GM23248 (cell line): Measurements from ENCODE around the gene RAMP3. TPM values are rescaled to one million over a fixed set of nuclear protein-coding genes. Genes with fewer than 3 reads are reported as not detected.

ENCODE experiments used
- DNase-seq: peaks from one replicate; pipeline ENCODE4 v3.0.0-alpha.2; 2015
- H2AFZ ChIP-seq: fragments of 200-600 bp; sonication (generic); 2 replicates; pipeline ENCODE4 v1.6.1; 2016; ENCODE audit warnings: antibody characterized with exemption
- H3F3A ChIP-seq: fragments of 200-600 bp; sonication (generic); 2 replicates; pipeline ENCODE4 v1.6.1; 2016; ENCODE audit warnings: mild to moderate bottlenecking, antibody characterized with exemption, mixed run types; ENCODE audit not compliant: insufficient read depth
- H3K27ac ChIP-seq: fragments of 200-600 bp; sonication (generic); 2 replicates; pipeline ENCODE4 v1.5.1; 2016; ENCODE audit warnings: mild to moderate bottlenecking
- H3K27me3 ChIP-seq: fragments of 200-600 bp; sonication (generic); replicated peaks from 2 replicates; pipeline ENCODE4 v1.6.1; 2016; ENCODE audit warnings: mild to moderate bottlenecking; ENCODE audit not compliant: insufficient read depth
- H3K36me3 ChIP-seq: fragments of 200-600 bp; sonication (generic); 2 replicates; pipeline ENCODE4 v1.6.1; 2016; ENCODE audit warnings: low read depth, mild to moderate bottlenecking
- H3K4me1 ChIP-seq: fragments of 200-600 bp; sonication (generic); 2 replicates; pipeline ENCODE4 v1.6.1; 2016; ENCODE audit warnings: mild to moderate bottlenecking; ENCODE audit not compliant: insufficient read depth
- H3K4me2 ChIP-seq: fragments of 200-600 bp; sonication (generic); one replicate; pipeline ENCODE4 v1.6.1; 2016; ENCODE audit warnings: mild to moderate bottlenecking; ENCODE audit not compliant: unreplicated experiment
- H3K4me3 ChIP-seq: fragments of 200-600 bp; sonication (generic); 2 replicates; pipeline ENCODE4 v1.5.1; 2016; ENCODE audit warnings: mild to moderate bottlenecking
- H3K79me2 ChIP-seq: fragments of 200-600 bp; sonication (generic); 2 replicates; pipeline ENCODE4 v1.6.1; 2016; ENCODE audit warnings: mild to moderate bottlenecking; ENCODE audit not compliant: insufficient read depth
- H3K9ac ChIP-seq: fragments of 200-600 bp; sonication (generic); 2 replicates; pipeline ENCODE4 v1.6.1; 2016; ENCODE audit warnings: mild to moderate bottlenecking
- H3K9me2 ChIP-seq: fragments of 200-600 bp; sonication (generic); 2 replicates; pipeline ENCODE4 v1.6.1; 2016; ENCODE audit warnings: mixed run types, mild to moderate bottlenecking, moderate library complexity; ENCODE audit not compliant: insufficient read depth
- H3K9me3 ChIP-seq: fragments of 200-600 bp; sonication (generic); one replicate; pipeline ENCODE4 v1.6.1; 2017; ENCODE audit warnings: low read depth
- H4K20me1 ChIP-seq: fragments of 200-600 bp; sonication (generic); 2 replicates; pipeline ENCODE4 v1.6.0; 2016; ENCODE audit not compliant: insufficient read depth
- EZH2 ChIP-seq: fragments of 200-600 bp; sonication (generic); IDR thresholded peaks from 2 replicates; pipeline ENCODE4 v1.6.1; 2018; ENCODE audit warnings: antibody characterized with exemption, mild to moderate bottlenecking; ENCODE audit not compliant: insufficient read depth, poor library complexity, severe bottlenecking
- EZH2phosphoT487 ChIP-seq: fragments of 200-600 bp; sonication (generic); IDR thresholded peaks from 2 replicates; pipeline ENCODE4 v1.6.1; 2018; ENCODE audit warnings: antibody characterized with exemption, moderate library complexity, mild to moderate bottlenecking, low read depth; ENCODE audit not compliant: insufficient read depth
- WGBS, 2 experiments: methylation state at CpG; one replicate each; pipeline ENCODE4 v1.1.6; 2015 to 2017; ENCODE audit warnings: low lambda C conversion rate in 2 of 2, low coverage in 1 of 2; ENCODE audit errors: missing lambda C conversion rate in 2 of 2; 5-methylcytosine and 5-hydroxymethylcytosine counted together
- in situ Hi-C: fragments of 300-500 bp; cut with MboI; formaldehyde crosslinking; loops from 2 replicates; pipeline ENCODE4 v1.15.0; 2020
- polyA plus RNA-seq: library from polyadenylated mRNA; unstranded; fragments of >200 nt; fragmentation: Nextera tagmentation; extraction: Ambion mirVana; gene quantifications from 2 replicates; pipeline ENCODE4 v1.2.1, GENCODE V29; 2016
- total RNA-seq: library from RNA; depleted of rRNA; stranded (reverse); fragments of >200 nt; shearing (Covaris generic); gene quantifications from 2 replicates; pipeline ENCODE4 v1.2.3, GENCODE V29; 2014

The RAMP3 gene
- total and polyA plus RNA-seq, 2 experiments from 2014 or later, result not detected

- Histone ChIP-seq H3K9me3 (no peaks in the 10 kb centered on the region), H3K4me1 (no peaks in the 10 kb centered on the region), H3F3A (no peaks in the 10 kb centered on the region), H3K4me2 (no peak overlapping the region), H3K27ac (no peak overlapping the region), H4K20me1 (no peaks in the 10 kb centered on the region), H3K36me3 (no peaks in the 10 kb centered on the region), H3K9ac (no peak overlapping the region), H3K79me2 (no peaks in the 10 kb centered on the region), H2AFZ (no peak overlapping the region), H3K27me3 (peaks cover 27% of the 10 kb centered on the region), H3K4me3 (no peak overlapping the region), H3K9me2 (no peaks in the 10 kb centered on the region)
- WGBS, 2 experiments, result 0% methylated on average over 1 to 2 of the region's 2 CpGs
- no peak for DNase-seq
- TF ChIP-seq EZH2phosphoT487, result no peak
- TF ChIP-seq EZH2, result no peak
- in situ Hi-C loops, result no loop called here
These were observed 68.4 kb downstream of the RAMP3 start for GRCh38 chr7:45225948-45226335.

GRCh38 chr7:45229156-45229920 is 71.7 kb downstream of the RAMP3 start:
- Histone ChIP-seq H3K4me1 (no peaks in the 10 kb centered on the region), H3K36me3 (no peaks in the 10 kb centered on the region), H3K9me3 (no peaks in the 10 kb centered on the region), H3F3A (no peaks in the 10 kb centered on the region), H3K9ac (no peak overlapping the region), H3K27me3 (peaks cover 30% of the 10 kb centered on the region), H3K27ac (no peak overlapping the region), H2AFZ (no peak overlapping the region), H3K9me2 (no peaks in the 10 kb centered on the region), H3K79me2 (no peaks in the 10 kb centered on the region), H3K4me2 (no peak overlapping the region), H4K20me1 (no peaks in the 10 kb centered on the region), H3K4me3 (no peak overlapping the region)
- no peak for DNase-seq
- in situ Hi-C loops, result no loop called here
- 51 to 55% methylated on average over 8 of the region's 8 CpGs for WGBS, 2 experiments
- TF ChIP-seq EZH2phosphoT487 (no peak), EZH2 (no peak)

GRCh38 chr7:45230083-45230482 is 72.5 kb downstream of the RAMP3 start:
- H3K4me1 ChIP-seq, result no peaks in the 10 kb centered on the region
- no peaks in the 10 kb centered on the region for H3K36me3 ChIP-seq
- H3K9me3 ChIP-seq, result no peaks in the 10 kb centered on the region
- peaks cover 34% of the 10 kb centered on the region for H3K27me3 ChIP-seq
- H3K27ac ChIP-seq, result no peak overlapping the region
- H3K9ac ChIP-seq, result no peak overlapping the region
- no peak for DNase-seq
- no peaks in the 10 kb centered on the region for H3K79me2 ChIP-seq
- H3K4me3 ChIP-seq, result no peak overlapping the region
- no peak overlapping the region for H3K4me2 ChIP-seq
- no peaks in the 10 kb centered on the region for H4K20me1 ChIP-seq
- TF ChIP-seq EZH2phosphoT487, result no peak
- no peak for TF ChIP-seq EZH2
- in situ Hi-C loops, result no loop called here
- H3K9me2 ChIP-seq, result no peaks in the 10 kb centered on the region; the same call in 1 of the 2 replicates
- WGBS, 2 experiments, result 34 to 35% methylated on average over 6 of the region's 6 CpGs
- no peaks in the 10 kb centered on the region for H3F3A ChIP-seq
- no peak overlapping the region for H2AFZ ChIP-seq

- H3K9ac ChIP-seq, result no peak overlapping the region
- no peaks in the 10 kb centered on the region for H4K20me1 ChIP-seq
- DNase-seq, result no peak
- H3K9me3 ChIP-seq, result no peaks in the 10 kb centered on the region
- H3K4me2 ChIP-seq, result no peak overlapping the region
- TF ChIP-seq EZH2 (no peak), EZH2phosphoT487 (no peak)
- H3K4me1 ChIP-seq, result no peaks in the 10 kb centered on the region
- WGBS, 2 experiments, result 35 to 48% methylated on average over 4 of the region's 4 CpGs
- no peaks in the 10 kb centered on the region for H3K36me3 ChIP-seq
- no peak overlapping the region for H3K4me3 ChIP-seq
- no peaks in the 10 kb centered on the region for H3K79me2 ChIP-seq
- no peak overlapping the region for H2AFZ ChIP-seq
- no peaks in the 10 kb centered on the region for H3F3A ChIP-seq
- H3K27ac ChIP-seq, result no peak overlapping the region
- in situ Hi-C loops, result no loop called here
- no peaks in the 10 kb centered on the region; the same call in 1 of the 2 replicates for H3K9me2 ChIP-seq
- peaks cover 34% of the 10 kb centered on the region for H3K27me3 ChIP-seq
These were observed 73.1 kb downstream of the RAMP3 start for GRCh38 chr7:45230611-45231165.
